K562 (cell line): Measurements from ENCODE around the gene SLC25A17. TPM values are rescaled to one million over a fixed set of nuclear protein-coding genes. Genes with fewer than 3 reads are reported as not detected.

Source experiments
- ATAC-seq: fragments of 200-7000 bp; cut with Tn5 transposase; 3 replicates; pipeline ENCODE4 v1.9.1; 2020; ENCODE audit warnings: moderate library complexity
- BruUV-seq: library from RNA; stranded (reverse); fragments of 400-500 nt; replicated peaks from 2 replicates; lab custom pipeline; 2021; lab: Mats Ljungman, UMichigan
- CTCF ChIA-PET: fragments of 300-600 bp; formaldehyde crosslinking; extraction: SDS; loops from one replicate; lab custom pipeline; 2021; ENCODE audit warnings: low intra/inter-chr PET ratio; lab: Yijun Ruan, JAX
- POLR2A ChIA-PET: fragments of 300-600, 350-650 bp; sonication (Branson Sonifier 250); formaldehyde crosslinking; extraction: SDS; loops from one replicate; lab custom pipeline; 2021; ENCODE audit warnings: antibody characterized with exemption, inconsistent platforms; lab: Yijun Ruan, JAX
- DNase-seq, 4 experiments: peaks; one replicate each; pipeline versions ENCODE4 v3.0.0 to v3.0.0-alpha.2; 2011 to 2018; ENCODE audit warnings: low spot score in 3 of 4, mixed read lengths in 3 of 4; ENCODE audit errors: extremely low read depth in 1 of 4
- FAIRE-seq: peaks from 2 replicates; lab custom pipeline; 2011; peaks lifted over from hg19 to GRCh38; lab: Jason Lieb, UNC
- H2AFZ ChIP-seq: 2 replicates; pipeline ENCODE4 v1.6.0; 2011; ENCODE audit warnings: low read depth, low read length, control low read depth, inconsistent platforms
- H3K27ac ChIP-seq: fragments of 200-600 bp; 3 replicates; pipeline ENCODE4 v1.8.0; 2011; ENCODE audit warnings: low read depth, mild to moderate bottlenecking, control low read depth, inconsistent platforms, low read length, moderate library complexity, mixed read lengths; ENCODE audit errors: extremely low read depth
- H3K27me3 ChIP-seq, 2 experiments: fragments of 300-600 bp in 1 of 2; 2 replicates in 1 of 2; 3 replicates in 1 of 2; pipeline versions ENCODE4 v1.6.0 to v1.8.0; 2011; ENCODE audit warnings: inconsistent platforms in 2 of 2, low read length in 2 of 2, mild to moderate bottlenecking in 1 of 2, mixed read lengths in 1 of 2, moderate library complexity in 1 of 2; ENCODE audit not compliant: control insufficient read depth in 2 of 2, insufficient read depth in 2 of 2
- H3K36me3 ChIP-seq: fragments of 300-600 bp; 3 replicates; pipeline ENCODE4 v1.8.0; 2011; ENCODE audit warnings: mild to moderate bottlenecking, low read length, inconsistent platforms; ENCODE audit not compliant: control insufficient read depth, insufficient read depth
- H3K4me1 ChIP-seq, 2 experiments: fragments of 200-600 bp in 1 of 2; replicated peaks in 1 of 2; 2 replicates in 1 of 2; 3 replicates in 1 of 2; pipeline versions ENCODE4 v1.5.1 to v1.8.0; 2011; ENCODE audit warnings: inconsistent platforms in 2 of 2, low read length in 2 of 2, mild to moderate bottlenecking in 1 of 2, mixed read lengths in 1 of 2, moderate library complexity in 1 of 2; ENCODE audit not compliant: control insufficient read depth in 2 of 2, insufficient read depth in 2 of 2
- H3K4me2 ChIP-seq: 2 replicates; pipeline ENCODE4 v1.6.1; 2011; ENCODE audit warnings: low read length, control low read depth, inconsistent platforms, mixed read lengths; ENCODE audit not compliant: insufficient read depth
- H3K4me3 ChIP-seq: fragments of 200-600 bp; sonication (generic), shearing (Covaris generic); 2 replicates; pipeline ENCODE4 v1.5.1; 2016; ENCODE audit warnings: control low read depth, inconsistent platforms
- H3K79me2 ChIP-seq: fragments of 200-600 bp; 3 replicates; pipeline ENCODE4 v1.8.0; 2011; ENCODE audit warnings: low read length, inconsistent platforms; ENCODE audit not compliant: control insufficient read depth, insufficient read depth
- H3K9ac ChIP-seq, 2 experiments: 2 replicates each; pipeline versions ENCODE4 v1.6.0 to v1.6.1; 2011; ENCODE audit warnings: low read depth in 2 of 2, low read length in 2 of 2, control low read depth in 1 of 2, inconsistent platforms in 1 of 2, mild to moderate bottlenecking in 1 of 2, mixed read lengths in 1 of 2; ENCODE audit not compliant: insufficient read depth in 1 of 2
- H3K9me1 ChIP-seq: one replicate; pipeline ENCODE4 v1.6.0; 2011; ENCODE audit warnings: inconsistent platforms, mild to moderate bottlenecking, low read length, moderate library complexity; ENCODE audit not compliant: control insufficient read depth, insufficient read depth
- H3K9me3 ChIP-seq: replicated peaks from 2 replicates; pipeline ENCODE4 v1.5.1; 2011; ENCODE audit warnings: low read depth, low read length, inconsistent platforms; ENCODE audit not compliant: control insufficient read depth, insufficient read depth
- H4K20me1 ChIP-seq: replicated peaks from 2 replicates; pipeline ENCODE4 v1.6.1; 2011; ENCODE audit warnings: low read length, inconsistent platforms, mixed read lengths; ENCODE audit not compliant: control insufficient read depth, insufficient read depth
- CHCHD3 ChIP-seq: fragments of 250-450 bp; sonication (Bioruptor Pico); IDR thresholded peaks from 2 replicates; pipeline ENCODE4 v2.1.2; 2022; ENCODE audit warnings: mild to moderate bottlenecking
- FOXA1 ChIP-seq: fragments of 450-650 bp; IDR thresholded peaks from 2 replicates; pipeline ENCODE4 v1.6.1; 2016; ENCODE audit warnings: mild to moderate bottlenecking, borderline replicate concordance
- FOXJ3 ChIP-seq: sonication (generic); formaldehyde crosslinking; IDR thresholded peaks from 2 replicates; pipeline ENCODE4 v1.4.0; 2020; ENCODE audit warnings: mild to moderate bottlenecking, missing genetic modification reagents
- GTF2A2 ChIP-seq: IDR thresholded peaks from 2 replicates; pipeline ENCODE4 v1.6.1; 2016; ENCODE audit warnings: mild to moderate bottlenecking, missing genetic modification characterization, missing compliant biosample characterization
- MIER1 ChIP-seq: fragments of 450-650 bp; IDR thresholded peaks from 2 replicates; pipeline ENCODE4 v1.6.1; 2016; ENCODE audit warnings: antibody characterized with exemption, mild to moderate bottlenecking, low read depth
- MTA1 ChIP-seq: fragments of 450-650 bp; IDR thresholded peaks from 2 replicates; pipeline ENCODE4 v1.6.1; 2017; ENCODE audit warnings: borderline replicate concordance
- SNRNP70 ChIP-seq: fragments of 200-400 bp; formaldehyde crosslinking; optimal IDR thresholded peaks from 2 replicates; pipeline ENCODE3; 2017; ENCODE audit warnings: low read depth, low read length
- YBX1 ChIP-seq: fragments of 450-650 bp; IDR thresholded peaks from 2 replicates; pipeline ENCODE4 v1.7.1; 2016; ENCODE audit warnings: mild to moderate bottlenecking
- ZNF436 ChIP-seq: fragments of 250-450, 450-650 bp; sonication (Bioruptor Pico); formaldehyde crosslinking; IDR thresholded peaks from 2 replicates; pipeline ENCODE4 v1.7.0; 2020; ENCODE audit warnings: mild to moderate bottlenecking
- ZNF584 ChIP-seq: fragments of 200-800 bp; sonication (Bioruptor generic); IDR thresholded peaks from 2 replicates; pipeline ENCODE4 v1.6.1; 2016; ENCODE audit warnings: low read depth, mild to moderate bottlenecking, missing genetic modification characterization, missing compliant biosample characterization
- ZNF778 ChIP-seq: fragments of 450-650 bp; formaldehyde crosslinking; IDR thresholded peaks from 2 replicates; pipeline ENCODE4 v1.4.0; 2020; ENCODE audit warnings: mild to moderate bottlenecking, moderate library complexity
- WGBS: fragments of 100-300 bp; shearing (Covaris generic); methylation state at CpG from one replicate; pipeline ENCODE4 v1.1.6; 2016; ENCODE audit warnings: low coverage, mixed read lengths; ENCODE audit not compliant: insufficient coverage; ENCODE audit errors: missing lambda C conversion rate; 5-methylcytosine and 5-hydroxymethylcytosine counted together
- in situ Hi-C: fragments of 300-500 bp; cut with MboI; formaldehyde crosslinking; loops from 4 replicates; pipeline ENCODE4 v1.15.0; 2018; ENCODE audit warnings: inconsistent platforms, mixed read lengths
- intact Hi-C: fragments of 100-400 bp; cut with micrococcal nuclease; formaldehyde crosslinking; loops from 2 replicates; pipeline ENCODE4 v1.14.2; 2022
- polyA plus RNA-seq, 8 experiments: library from polyadenylated mRNA; depleted of rRNA in 4 of 8; stranded (reverse) in 5 of 8; unstranded in 3 of 8; fragments of >200 nt; fragmentation: Nextera tagmentation in 2 of 8; fragmentation: Illumina TruSeq in 1 of 8; extraction: Ambion mirVana in 2 of 8; extraction: Trizol in 1 of 8; gene quantifications; 2 replicates each; pipeline versions ENCODE4 v1.2.1 to v1.2.3, GENCODE V29; 2011 to 2014; ENCODE audit warnings: inconsistent platforms in 1 of 8, missing spikeins in 1 of 8
- total RNA-seq, 7 experiments: library from RNA; depleted of rRNA in 6 of 7; stranded (reverse); fragments of >200 nt in 6 of 7; fragmentation: Illumina TruSeq in 2 of 7; extraction: Trizol in 2 of 7; gene quantifications; 2 replicates each; pipeline versions ENCODE4 v1.2.1 to v1.2.3, GENCODE V29; 2011 to 2021; ENCODE audit warnings: low replicate concordance in 1 of 7
- TF ChIP-seq, protein P1 (sequence below): sonication (generic); formaldehyde crosslinking; IDR thresholded peaks from 2 replicates; pipeline ENCODE4 v1.8.0; 2022; ENCODE audit warnings: missing genetic modification reagents, mild to moderate bottlenecking, borderline replicate concordance

Gene SLC25A17
- total and polyA plus RNA-seq, 9 of the 15 experiments (the other 6 are each of a cell fraction or from before 2014, with no cell fraction given), result 32.6 to 136 (median 56.2) TPM

DNA sequence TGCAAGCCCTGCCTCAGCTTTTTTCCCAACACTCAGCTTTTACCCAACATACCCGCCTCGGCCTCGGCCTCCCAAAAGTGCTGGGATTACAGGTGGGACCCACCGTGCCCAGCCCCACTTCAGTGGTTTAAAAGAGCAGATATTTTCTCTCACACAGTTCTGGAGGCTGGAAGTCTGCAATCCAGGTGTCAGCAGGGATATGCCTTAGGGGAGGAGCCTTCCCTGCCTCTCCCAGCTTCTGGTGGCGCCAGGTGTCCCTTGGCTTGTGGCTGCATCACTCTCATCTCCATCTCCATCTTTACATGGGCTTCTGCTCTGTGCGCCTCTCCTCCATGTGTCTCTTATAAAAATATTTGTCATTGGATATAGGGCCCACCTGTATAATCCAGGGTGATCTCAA, 89.9 kb downstream of the SLC25A17 start:
- intact Hi-C loops, result no loop called here
- no CpG with 5 or more reads among the region's 6 CpGs for WGBS
- Histone ChIP-seq H3K27ac (no peak overlapping the region), H3K36me3 (no peaks in the 10 kb centered on the region), H3K9me1 (no peaks in the 10 kb centered on the region), H3K4me3 (no peak overlapping the region), H2AFZ (no peak overlapping the region), H3K4me1 (no peaks in the 10 kb centered on the region; a peak in 1 of 5 replicates), H3K9me3 (no peaks in the 10 kb centered on the region), H3K4me2 (no peak overlapping the region), H3K79me2 (no peaks in the 10 kb centered on the region), H4K20me1 (no peaks in the 10 kb centered on the region), H3K9ac (no peak overlapping the region), H3K27me3 (no peaks in the 10 kb centered on the region; a peak in 1 of 5 replicates)
- in situ Hi-C loops, result no loop called here
- TF ChIP-seq MIER1 (no peak), YBX1 (no peak), ZNF584 (CRISPR knock-in tag) (no peak), ZNF436 (no peak), SNRNP70 (no peak), GTF2A2 (tag) (no peak), FOXA1 (no peak), ZNF778 (CRISPR knock-in tag) (no peak), CHCHD3 (CRISPR knock-in tag) (no peak), MTA1 (no peak), FOXJ3 (no peak)
- TF ChIP-seq, protein P1, sequence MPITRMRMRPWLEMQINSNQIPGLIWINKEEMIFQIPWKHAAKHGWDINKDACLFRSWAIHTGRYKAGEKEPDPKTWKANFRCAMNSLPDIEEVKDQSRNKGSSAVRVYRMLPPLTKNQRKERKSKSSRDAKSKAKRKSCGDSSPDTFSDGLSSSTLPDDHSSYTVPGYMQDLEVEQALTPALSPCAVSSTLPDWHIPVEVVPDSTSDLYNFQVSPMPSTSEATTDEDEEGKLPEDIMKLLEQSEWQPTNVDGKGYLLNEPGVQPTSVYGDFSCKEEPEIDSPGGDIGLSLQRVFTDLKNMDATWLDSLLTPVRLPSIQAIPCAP (CRISPR knock-in tag), result no peak
- DNase-seq (no peak), ATAC-seq (no peak), FAIRE-seq (no peak)
- ChIA-PET CTCF (no interaction called here), POLR2A (interaction anchor here (0.6 kb wide), 1 partner anchor 225 kb away, joined by 3 read pairs; no protein-coding TSS in a partner anchor)
- no TSS peak for BruUV-seq
